Cerebellar nuclear complex (tissue), 1 donor: Measurements from ENCODE around the gene IMP3.

Experiments used
- DNase-seq, 2 experiments: peaks; one replicate each; lab custom pipeline; 2025; lab: John Stamatoyannopoulos, UW

Gene IMP3

GRCh38 chr15:75672646-75673425, 32.8 kb upstream of the IMP3 start:
- DNase-seq: no peak

GRCh38 chr15:75671730-75672602, 31.9 kb upstream of the IMP3 start:
- DNase-seq: no peak

DNA sequence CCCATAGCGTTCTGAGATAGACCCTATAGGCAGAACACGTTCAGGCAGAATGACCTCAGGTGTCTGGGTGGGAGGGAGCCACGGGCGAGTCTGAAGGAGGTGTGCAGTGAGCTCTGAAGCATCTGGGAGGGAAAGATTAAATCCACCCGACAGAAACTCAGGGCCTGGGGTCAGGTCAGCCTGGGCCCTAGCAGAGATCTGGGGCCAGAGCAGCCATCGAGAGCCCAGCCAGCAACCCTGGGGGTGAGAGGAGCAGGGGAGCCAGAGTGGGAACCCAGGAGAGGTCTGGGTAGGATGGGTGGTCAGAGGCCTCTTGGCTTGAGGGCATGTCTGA, 29.8 kb upstream of the IMP3 start:
- DNase-seq: no peak

- no peak for DNase-seq
Observed at GRCh38 chr15:75669191-75669878, 29.3 kb upstream of the IMP3 start.

DNA sequence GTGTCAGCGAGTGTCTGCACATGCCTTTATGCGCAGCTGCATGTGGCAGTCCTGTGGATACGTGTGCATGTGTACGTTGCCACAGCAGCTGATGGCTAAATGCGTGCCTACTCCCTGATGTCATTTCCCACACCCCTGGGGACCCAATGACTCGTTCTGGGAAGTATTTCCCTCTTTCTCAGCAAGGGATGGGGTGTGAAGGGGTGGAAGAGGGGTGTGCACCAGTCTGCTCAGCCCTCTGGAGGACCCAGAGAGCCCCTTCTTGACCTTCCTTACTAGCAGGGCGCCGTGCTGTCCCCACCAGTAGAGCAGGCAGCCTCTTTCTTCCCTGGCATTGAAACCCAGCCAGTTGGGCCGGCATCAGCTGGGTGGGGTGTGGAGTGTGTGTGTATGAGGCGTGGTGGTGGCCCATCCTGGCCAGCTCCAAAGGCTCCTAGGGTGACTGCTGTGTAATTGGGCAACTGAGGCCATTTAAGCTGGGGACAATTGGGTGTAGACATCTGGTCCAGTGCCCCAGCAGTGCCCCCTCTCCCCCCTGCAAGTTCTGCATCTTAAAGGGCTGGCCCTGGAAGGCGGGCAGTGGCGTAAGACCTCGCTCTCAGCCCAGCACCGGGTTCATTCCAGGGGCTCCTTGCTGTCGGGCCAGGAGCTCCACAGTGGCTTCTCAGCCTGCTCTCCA, 26.9 kb upstream of the IMP3 start:
- DNase-seq: no peak

- no peak for DNase-seq
Observed at GRCh38 chr15:75663931-75664421, 24.0 kb upstream of the IMP3 start.

- no peak for DNase-seq
Observed at GRCh38 chr15:75662823-75663519, 22.9 kb upstream of the IMP3 start.

GRCh38 chr15:75661756-75662140, 21.7 kb upstream of the IMP3 start:
- DNase-seq: no peak

DNA sequence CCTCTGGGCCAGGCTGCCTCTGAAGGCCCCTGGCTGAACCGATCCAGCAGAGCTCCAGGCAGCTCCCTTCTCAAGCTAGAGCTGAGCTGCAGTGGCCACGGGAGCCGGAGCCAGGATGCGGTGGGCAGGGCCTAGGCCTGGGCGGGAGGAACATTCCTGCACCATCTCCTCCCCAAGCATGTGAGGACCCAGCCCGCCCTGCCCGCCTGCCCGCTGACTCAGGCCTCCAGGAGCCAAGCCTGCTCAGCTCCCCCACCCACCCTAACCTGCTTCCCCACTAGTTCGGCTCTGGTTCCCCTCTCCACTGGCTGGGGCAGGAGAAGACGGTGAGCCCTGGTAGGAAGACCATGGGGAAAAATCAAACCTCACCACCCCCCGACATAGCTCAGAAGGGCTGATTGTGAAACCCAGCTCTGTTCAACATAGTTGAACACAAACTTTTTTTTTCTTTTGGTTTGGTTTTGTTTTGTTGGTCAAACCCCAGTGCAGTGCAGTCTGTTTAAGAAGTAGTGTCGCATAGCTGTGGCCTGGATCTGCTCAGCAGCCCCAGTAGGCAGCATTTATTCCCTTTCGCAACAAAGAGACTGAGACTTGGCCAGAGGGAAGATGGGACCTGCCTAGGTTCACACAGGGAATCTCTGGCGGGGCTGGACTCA, 21.2 kb upstream of the IMP3 start:
- DNase-seq: no peak

- no peak for DNase-seq
Observed at GRCh38 chr15:75659928-75660645, 20.1 kb upstream of the IMP3 start.

GRCh38 chr15:75659141-75659771, 19.2 kb upstream of the IMP3 start:
- no peak for DNase-seq

DNA sequence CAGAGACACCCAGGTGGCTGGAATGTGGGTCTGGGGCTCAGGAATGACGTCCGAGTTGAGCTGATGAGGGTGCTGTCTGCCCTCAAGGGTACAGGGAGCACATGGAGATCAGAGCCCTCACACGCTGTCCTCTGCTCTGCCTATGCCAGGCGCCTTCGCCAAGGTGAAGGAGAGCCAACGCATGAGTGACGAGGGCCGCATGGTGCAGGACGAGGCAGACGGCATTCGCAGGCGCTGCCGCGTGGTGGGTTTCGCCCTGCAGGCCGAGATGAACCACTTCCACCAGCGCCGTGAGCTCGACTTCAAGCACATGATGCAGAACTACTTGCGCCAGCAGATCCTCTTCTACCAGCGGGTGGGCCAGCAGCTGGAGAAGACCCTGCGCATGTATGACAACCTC, 16.8 kb upstream of the IMP3 start:
- no peak for DNase-seq

DNA sequence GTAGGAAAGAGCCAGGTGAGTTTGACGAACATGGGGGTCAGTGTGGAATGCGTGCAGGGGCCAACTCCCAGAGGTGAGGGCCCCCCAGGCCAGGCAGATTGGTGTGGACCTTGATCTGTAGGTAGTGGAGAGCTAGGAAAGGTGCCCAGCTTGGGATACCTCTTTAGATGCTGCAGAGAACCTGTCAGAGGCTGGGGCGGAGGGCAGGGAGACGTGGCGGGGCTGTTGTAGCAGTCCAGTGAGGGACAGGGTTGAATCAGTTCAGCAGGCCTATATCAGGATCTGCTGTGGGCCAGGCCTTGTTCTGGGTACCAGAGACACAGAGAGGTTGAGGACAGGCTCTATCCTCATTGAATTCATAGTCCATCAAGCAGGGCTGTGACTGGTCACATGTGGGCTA, 16.3 kb upstream of the IMP3 start:
- no peak for DNase-seq

DNA sequence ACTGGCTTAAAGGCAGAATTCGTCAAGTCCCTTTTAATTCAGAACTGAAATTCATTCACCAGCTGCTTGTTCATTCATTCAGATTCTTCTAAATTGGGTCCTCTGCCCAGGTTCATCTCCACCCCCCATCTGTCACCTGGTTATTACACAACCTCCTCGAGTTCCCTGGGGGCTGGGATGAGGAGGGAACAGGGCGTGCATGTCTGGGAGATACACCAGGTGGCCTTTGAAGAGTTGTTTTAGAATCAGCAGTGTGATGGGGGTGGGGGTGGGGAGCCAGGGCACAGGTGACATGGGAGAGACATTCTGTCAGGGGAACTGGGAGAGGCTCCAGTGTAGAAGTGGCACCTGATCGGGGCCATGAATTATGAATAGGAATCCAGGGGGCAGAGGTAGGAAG, 15.9 kb upstream of the IMP3 start:
- no peak for DNase-seq

DNA sequence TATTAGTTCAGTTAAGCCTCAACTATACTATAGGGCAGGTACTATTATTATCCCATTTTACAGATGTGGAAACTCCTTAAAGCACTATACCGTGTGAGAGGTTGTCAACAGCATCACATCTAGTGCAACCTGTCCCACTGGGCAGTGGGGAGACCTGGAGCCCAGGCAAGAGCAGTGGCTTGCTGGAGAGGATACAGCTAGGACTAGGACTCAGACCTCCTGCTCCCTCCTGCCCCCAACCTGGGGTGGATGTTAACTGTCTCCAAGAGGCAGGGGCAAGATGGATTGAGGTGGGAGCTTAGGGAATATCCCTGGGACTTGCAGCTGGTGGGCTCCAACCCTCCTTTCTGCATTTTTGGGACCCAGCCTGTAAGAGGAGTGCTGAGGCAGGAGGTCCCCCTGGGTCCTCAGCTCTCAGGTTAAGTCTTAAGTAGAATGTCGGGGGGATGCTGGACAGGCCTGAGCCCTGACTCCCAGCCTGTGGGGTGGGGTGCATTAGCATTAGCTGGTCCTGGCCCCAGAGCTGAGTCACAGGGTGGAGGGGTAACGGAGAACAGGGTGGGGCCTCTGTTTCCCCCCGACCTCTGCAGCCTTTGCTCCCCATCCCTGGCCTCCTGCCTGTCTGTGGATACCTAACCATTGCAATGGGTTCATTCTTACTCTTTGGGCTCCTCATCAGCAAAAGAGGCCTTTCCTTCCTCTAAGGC, 14.3 kb upstream of the IMP3 start:
- DNase-seq: no peak

DNA sequence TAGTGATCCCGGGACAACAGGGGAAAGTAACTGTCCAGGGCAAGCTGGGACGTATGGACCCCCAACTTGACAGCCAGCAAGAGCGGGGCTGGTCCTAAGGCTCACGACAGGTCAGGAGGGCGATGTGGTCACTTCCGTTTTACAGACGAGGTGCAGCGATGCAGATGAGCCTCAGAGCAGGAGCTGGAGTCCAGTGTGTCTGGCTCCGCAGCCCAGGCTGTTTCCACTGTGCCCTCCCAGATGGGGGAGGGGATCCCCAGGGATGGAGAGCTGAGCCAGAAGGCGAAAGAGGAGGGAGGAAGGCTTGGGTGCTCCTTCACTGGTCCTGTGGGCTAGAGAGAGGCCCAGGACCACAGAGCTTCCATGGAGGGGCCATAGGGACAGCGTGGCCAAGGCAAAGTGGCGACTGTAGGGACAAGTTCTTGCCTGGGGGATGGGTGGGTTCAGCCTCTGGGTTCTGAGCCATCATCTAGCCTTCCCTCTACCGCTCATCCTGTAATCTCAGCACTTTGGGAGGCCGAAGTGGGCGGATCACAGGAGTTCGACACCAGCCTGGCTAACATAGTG, 13.4 kb upstream of the IMP3 start:
- no peak for DNase-seq

GRCh38 chr15:75651810-75652543, 12.0 kb upstream of the IMP3 start:
- DNase-seq: no peak
